HCT116 (cell line): Measurements from ENCODE around the gene RIMOC1. TPM values are rescaled to one million over a fixed set of nuclear protein-coding genes. Genes with fewer than 3 reads are reported as not detected.

Source experiments
- ATAC-seq: fragments of 200-7000 bp; cut with Tn5 transposase; 2 replicates; pipeline ENCODE4 v1.9.1; 2020; ENCODE audit warnings: mild to moderate bottlenecking, moderate library complexity
- BruUV-seq: library from RNA; stranded (reverse); fragments of 400-500 nt; replicated peaks from 2 replicates; lab custom pipeline; 2021; lab: Mats Ljungman, UMichigan
- CTCF ChIA-PET: fragments of 300-600 bp; sonication (Branson Sonifier 250); formaldehyde crosslinking; loops from one replicate; lab custom pipeline; 2021; ENCODE audit warnings: antibody characterized with exemption; lab: Charles Lee
- POLR2A ChIA-PET: fragments of 300-600, 350-600 bp; sonication (Branson Sonifier 250); formaldehyde crosslinking; loops from one replicate; lab custom pipeline; 2021; ENCODE audit warnings: antibody characterized with exemption; lab: Charles Lee
- RAD21 ChIA-PET, 2 experiments: fragments of 300-600 bp; sonication (Branson Sonifier 250); formaldehyde crosslinking; loops; one replicate each; lab custom pipeline; 2023; ENCODE audit warnings: low total read pairs in 2 of 2; ENCODE audit not compliant: uncharacterized antibody in 2 of 2, unreplicated experiment in 2 of 2, low non-redundant PET in 1 of 2; lab: Charles Lee
- DNase-seq: peaks from one replicate; pipeline ENCODE4 v3.0.0-alpha.2; 2010; ENCODE audit warnings: low read depth, low spot score
- H2AFZ ChIP-seq: fragments of 200-600 bp; shearing (Covaris generic), sonication (generic); 2 replicates; pipeline ENCODE4 v1.6.1; 2017; ENCODE audit warnings: low read depth, mixed run types, mixed read lengths, antibody characterized with exemption, low read length; ENCODE audit not compliant: poor library complexity, severe bottlenecking
- H3K27ac ChIP-seq: 2 replicates; pipeline ENCODE4 v1.5.1; 2012; ENCODE audit warnings: low read depth, low read length
- H3K27me3 ChIP-seq: fragments of 200-600 bp; sonication (generic); 2 replicates; pipeline ENCODE4 v1.6.1; 2016; ENCODE audit warnings: mixed run types, low read length, mixed read lengths; ENCODE audit not compliant: insufficient read depth
- H3K36me3 ChIP-seq, 2 experiments: fragments of 200-500 bp in 1 of 2; fragments of 200-600 bp in 1 of 2; sonication (Bioruptor generic) in 1 of 2; sonication (generic) in 1 of 2; 2 replicates each; pipeline versions ENCODE4 v1.5.1 to v1.6.1; 2014 to 2016; ENCODE audit warnings: low read length in 2 of 2, inconsistent platforms in 1 of 2, mixed read lengths in 1 of 2, mixed run types in 1 of 2; ENCODE audit not compliant: insufficient read depth in 2 of 2, control insufficient read depth in 1 of 2
- H3K4me1 ChIP-seq, 2 experiments: fragments of 200-600 bp in 1 of 2; sonication (generic) in 1 of 2; 2 replicates each; pipeline versions ENCODE4 v1.5.1 to v1.6.1; 2012 to 2017; ENCODE audit warnings: low read length in 2 of 2, inconsistent platforms in 1 of 2, mild to moderate bottlenecking in 1 of 2, mixed read lengths in 1 of 2, mixed run types in 1 of 2, moderate library complexity in 1 of 2; ENCODE audit not compliant: insufficient read depth in 2 of 2, control insufficient read depth in 1 of 2
- H3K4me2 ChIP-seq: fragments of 200-600 bp; sonication (generic); 2 replicates; pipeline ENCODE4 v1.6.1; 2017; ENCODE audit warnings: mixed run types, low read length, mixed read lengths
- H3K4me3 ChIP-seq, 2 experiments: fragments of 200-600 bp in 1 of 2; sonication (generic) in 1 of 2; replicated peaks in 1 of 2; 2 replicates each; pipeline ENCODE4 v1.5.1; 2011 to 2016; ENCODE audit warnings: low read length in 2 of 2, control low read depth in 1 of 2, low read depth in 1 of 2, mild to moderate bottlenecking in 1 of 2, mixed read lengths in 1 of 2, mixed run types in 1 of 2
- H3K79me2 ChIP-seq: fragments of 200-600 bp; sonication (generic); 2 replicates; pipeline ENCODE4 v1.6.1; 2017; ENCODE audit warnings: mild to moderate bottlenecking, mixed run types, low read length, moderate library complexity, mixed read lengths; ENCODE audit not compliant: insufficient read depth
- H3K9ac ChIP-seq: fragments of 200-600 bp; sonication (generic); 2 replicates; pipeline ENCODE4 v1.6.1; 2016; ENCODE audit warnings: low read length, mixed read lengths
- H3K9me2 ChIP-seq: fragments of 200-600 bp; sonication (generic), shearing (Covaris generic); 2 replicates; pipeline ENCODE4 v1.6.1; 2017; ENCODE audit warnings: mixed run types, mild to moderate bottlenecking, moderate library complexity; ENCODE audit not compliant: insufficient read depth
- H3K9me3 ChIP-seq, 2 experiments: fragments of 200-500 bp in 1 of 2; fragments of 200-600 bp in 1 of 2; sonication (Bioruptor generic) in 1 of 2; sonication (generic) in 1 of 2; 2 replicates each; pipeline ENCODE4 v1.6.1; 2014 to 2017; ENCODE audit warnings: low read length in 2 of 2, mixed read lengths in 2 of 2, inconsistent platforms in 1 of 2, low read depth in 1 of 2, mild to moderate bottlenecking in 1 of 2, mixed run types in 1 of 2, moderate library complexity in 1 of 2; ENCODE audit not compliant: control insufficient read depth in 1 of 2, insufficient read depth in 1 of 2
- H4K20me1 ChIP-seq: fragments of 200-600 bp; sonication (generic), shearing (Covaris generic); 2 replicates; pipeline ENCODE4 v1.6.1; 2017; ENCODE audit warnings: mixed run types, mild to moderate bottlenecking, moderate library complexity; ENCODE audit not compliant: insufficient read depth
- ELF1 ChIP-seq: IDR thresholded peaks from 2 replicates; pipeline ENCODE4 v1.6.1; 2012; ENCODE audit warnings: low read depth, borderline replicate concordance
- EZH2 ChIP-seq: fragments of 200-600 bp; sonication (generic); IDR thresholded peaks from 2 replicates; pipeline ENCODE4 v1.6.1; 2017; ENCODE audit warnings: antibody characterized with exemption, mixed run types
- EZH2phosphoT487 ChIP-seq: fragments of 200-600 bp; IDR thresholded peaks from 2 replicates; pipeline ENCODE4 v1.6.1; 2018; ENCODE audit warnings: antibody characterized with exemption, borderline replicate concordance
- JUND ChIP-seq: IDR thresholded peaks from 2 replicates; pipeline ENCODE4 v1.6.1; 2012
- POLR2A ChIP-seq: IDR thresholded peaks from 2 replicates; pipeline ENCODE4 v1.7.0; 2011; ENCODE audit warnings: borderline replicate concordance; ENCODE audit not compliant: insufficient read depth, insufficient read length; ENCODE audit errors: extremely low read depth
- SIN3A ChIP-seq: IDR thresholded peaks from 2 replicates; pipeline ENCODE4 v1.6.1; 2012; ENCODE audit warnings: low read depth
- SP1 ChIP-seq: IDR thresholded peaks from 2 replicates; pipeline ENCODE4 v1.6.1; 2012; ENCODE audit warnings: low read depth
- SRF ChIP-seq: IDR thresholded peaks from 2 replicates; pipeline ENCODE4 v1.6.1; 2012; ENCODE audit warnings: low read depth
- TCF7L2 ChIP-seq: IDR thresholded peaks from 2 replicates; pipeline ENCODE4 v1.7.0; 2011; ENCODE audit warnings: borderline replicate concordance, inconsistent platforms; ENCODE audit not compliant: insufficient read depth, insufficient read length; ENCODE audit errors: extremely low read depth
- YY1 ChIP-seq: IDR thresholded peaks from 2 replicates; pipeline ENCODE4 v1.6.1; 2011; ENCODE audit warnings: low read length, low read depth, moderate library complexity, mild to moderate bottlenecking; ENCODE audit not compliant: insufficient replicate concordance; ENCODE audit errors: extremely low read depth
- ZFX ChIP-seq: fragments of 450-650 bp; IDR thresholded peaks from 2 replicates; pipeline ENCODE4 v1.6.1; 2017
- intact Hi-C: fragments of 100-400 bp; cut with micrococcal nuclease; formaldehyde crosslinking; loops from 2 replicates; pipeline ENCODE4 v1.10.0; 2022
- total RNA-seq: library from RNA; stranded (reverse); gene quantifications from one replicate; pipeline ENCODE4 v1.2.1, GENCODE V29; 2021; ENCODE audit not compliant: unreplicated experiment
- TF ChIP-seq, protein P1 (sequence below), 3 experiments: fragments of 200-600 bp in 1 of 3; sonication (generic) in 1 of 3; IDR thresholded peaks in 2 of 3; conservative IDR thresholded peaks in 1 of 3; 2 replicates each; pipeline ENCODE4 v1.5.1; 2012 to 2017; ENCODE audit warnings: low read depth in 2 of 3, low read length in 2 of 3, antibody characterized with exemption in 1 of 3, borderline replicate concordance in 1 of 3, control low read depth in 1 of 3, mild to moderate bottlenecking in 1 of 3, mixed read lengths in 1 of 3, mixed run types in 1 of 3, moderate library complexity in 1 of 3; ENCODE audit not compliant: insufficient read depth in 1 of 3
- TF ChIP-seq, protein P2 (sequence below): IDR thresholded peaks from 2 replicates; pipeline ENCODE4 v1.6.1; 2011; ENCODE audit warnings: mild to moderate bottlenecking, low read length, moderate library complexity; ENCODE audit not compliant: insufficient replicate concordance; ENCODE audit errors: extremely low read depth
- TF ChIP-seq, protein P3 (sequence below): IDR thresholded peaks from 2 replicates; pipeline ENCODE4 v1.6.1; 2012
- TF ChIP-seq, protein P4 (sequence below): IDR thresholded peaks from 2 replicates; pipeline ENCODE4 v1.6.1; 2012; ENCODE audit warnings: low read depth
- TF ChIP-seq, protein P5 (sequence below): IDR thresholded peaks from 2 replicates; pipeline ENCODE4 v1.6.1; 2012

Gene RIMOC1
- total RNA-seq, 1 experiment from 2014 or later = 28.2 TPM

DNA sequence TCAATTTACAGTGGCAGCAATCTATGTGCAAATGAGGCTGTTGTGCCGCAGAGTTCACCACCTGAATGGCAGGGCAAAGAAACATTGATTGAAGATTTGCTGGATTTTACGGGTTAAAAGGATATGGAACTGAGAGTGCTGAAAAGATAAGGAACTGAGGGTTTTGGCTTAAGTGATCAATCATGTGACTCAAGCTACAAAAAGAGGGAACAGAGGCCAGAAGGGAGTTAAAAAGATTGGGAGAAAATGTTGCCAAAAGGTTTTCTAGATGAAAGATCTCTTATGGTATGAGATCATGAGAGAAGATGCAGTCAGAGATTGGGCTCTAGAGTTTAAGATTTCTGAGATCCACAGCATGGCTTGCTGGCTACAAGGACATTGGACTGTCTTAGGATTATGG is 7.9 kb upstream of the RIMOC1 start:
- no peak for ATAC-seq
- Histone ChIP-seq H3K4me3 (no peak overlapping the region), H3K9ac (no peak overlapping the region), H3K36me3 (no peaks in the 10 kb centered on the region), H3K27ac (no peak overlapping the region), H4K20me1 (no peaks in the 10 kb centered on the region), H3K27me3 (peaks cover 12% of the 10 kb centered on the region; the same call in 1 of the 2 replicates), H3K9me3 (no peaks in the 10 kb centered on the region), H3K79me2 (no peaks in the 10 kb centered on the region), H2AFZ (no peak overlapping the region), H3K9me2 (no peaks in the 10 kb centered on the region), H3K4me1 (no peaks in the 10 kb centered on the region), H3K4me2 (no peak overlapping the region)
- ChIA-PET RAD21 (no interaction called here), POLR2A (no interaction called here), CTCF (no interaction called here)
- intact Hi-C loops = no loop called here
- no peak for DNase-seq
- no TSS peak for BruUV-seq
- TF ChIP-seq, protein P1, sequence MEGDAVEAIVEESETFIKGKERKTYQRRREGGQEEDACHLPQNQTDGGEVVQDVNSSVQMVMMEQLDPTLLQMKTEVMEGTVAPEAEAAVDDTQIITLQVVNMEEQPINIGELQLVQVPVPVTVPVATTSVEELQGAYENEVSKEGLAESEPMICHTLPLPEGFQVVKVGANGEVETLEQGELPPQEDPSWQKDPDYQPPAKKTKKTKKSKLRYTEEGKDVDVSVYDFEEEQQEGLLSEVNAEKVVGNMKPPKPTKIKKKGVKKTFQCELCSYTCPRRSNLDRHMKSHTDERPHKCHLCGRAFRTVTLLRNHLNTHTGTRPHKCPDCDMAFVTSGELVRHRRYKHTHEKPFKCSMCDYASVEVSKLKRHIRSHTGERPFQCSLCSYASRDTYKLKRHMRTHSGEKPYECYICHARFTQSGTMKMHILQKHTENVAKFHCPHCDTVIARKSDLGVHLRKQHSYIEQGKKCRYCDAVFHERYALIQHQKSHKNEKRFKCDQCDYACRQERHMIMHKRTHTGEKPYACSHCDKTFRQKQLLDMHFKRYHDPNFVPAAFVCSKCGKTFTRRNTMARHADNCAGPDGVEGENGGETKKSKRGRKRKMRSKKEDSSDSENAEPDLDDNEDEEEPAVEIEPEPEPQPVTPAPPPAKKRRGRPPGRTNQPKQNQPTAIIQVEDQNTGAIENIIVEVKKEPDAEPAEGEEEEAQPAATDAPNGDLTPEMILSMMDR (IDR thresholded peaks at IDR 0.05 in 2 of 3, conservative IDR thresholded peaks at IDR 0.05 in 1 of 3; ENCODE audit: borderline replicate concordance in 1 of 3, insufficient read depth in 1 of 3, low read depth in 2 of 3, low read length in 2 of 3) = no peak
- no peak for TF ChIP-seq EZH2
- TF ChIP-seq SP1 = no peak
- TF ChIP-seq, protein P2, sequence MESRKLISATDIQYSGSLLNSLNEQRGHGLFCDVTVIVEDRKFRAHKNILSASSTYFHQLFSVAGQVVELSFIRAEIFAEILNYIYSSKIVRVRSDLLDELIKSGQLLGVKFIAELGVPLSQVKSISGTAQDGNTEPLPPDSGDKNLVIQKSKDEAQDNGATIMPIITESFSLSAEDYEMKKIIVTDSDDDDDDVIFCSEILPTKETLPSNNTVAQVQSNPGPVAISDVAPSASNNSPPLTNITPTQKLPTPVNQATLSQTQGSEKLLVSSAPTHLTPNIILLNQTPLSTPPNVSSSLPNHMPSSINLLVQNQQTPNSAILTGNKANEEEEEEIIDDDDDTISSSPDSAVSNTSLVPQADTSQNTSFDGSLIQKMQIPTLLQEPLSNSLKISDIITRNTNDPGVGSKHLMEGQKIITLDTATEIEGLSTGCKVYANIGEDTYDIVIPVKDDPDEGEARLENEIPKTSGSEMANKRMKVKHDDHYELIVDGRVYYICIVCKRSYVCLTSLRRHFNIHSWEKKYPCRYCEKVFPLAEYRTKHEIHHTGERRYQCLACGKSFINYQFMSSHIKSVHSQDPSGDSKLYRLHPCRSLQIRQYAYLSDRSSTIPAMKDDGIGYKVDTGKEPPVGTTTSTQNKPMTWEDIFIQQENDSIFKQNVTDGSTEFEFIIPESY = no peak
- no peak for TF ChIP-seq TCF7L2
- no peak for TF ChIP-seq ZFX
- no peak for TF ChIP-seq SRF
- TF ChIP-seq, protein P3, sequence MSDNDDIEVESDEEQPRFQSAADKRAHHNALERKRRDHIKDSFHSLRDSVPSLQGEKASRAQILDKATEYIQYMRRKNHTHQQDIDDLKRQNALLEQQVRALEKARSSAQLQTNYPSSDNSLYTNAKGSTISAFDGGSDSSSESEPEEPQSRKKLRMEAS = no peak
- TF ChIP-seq, protein P4, sequence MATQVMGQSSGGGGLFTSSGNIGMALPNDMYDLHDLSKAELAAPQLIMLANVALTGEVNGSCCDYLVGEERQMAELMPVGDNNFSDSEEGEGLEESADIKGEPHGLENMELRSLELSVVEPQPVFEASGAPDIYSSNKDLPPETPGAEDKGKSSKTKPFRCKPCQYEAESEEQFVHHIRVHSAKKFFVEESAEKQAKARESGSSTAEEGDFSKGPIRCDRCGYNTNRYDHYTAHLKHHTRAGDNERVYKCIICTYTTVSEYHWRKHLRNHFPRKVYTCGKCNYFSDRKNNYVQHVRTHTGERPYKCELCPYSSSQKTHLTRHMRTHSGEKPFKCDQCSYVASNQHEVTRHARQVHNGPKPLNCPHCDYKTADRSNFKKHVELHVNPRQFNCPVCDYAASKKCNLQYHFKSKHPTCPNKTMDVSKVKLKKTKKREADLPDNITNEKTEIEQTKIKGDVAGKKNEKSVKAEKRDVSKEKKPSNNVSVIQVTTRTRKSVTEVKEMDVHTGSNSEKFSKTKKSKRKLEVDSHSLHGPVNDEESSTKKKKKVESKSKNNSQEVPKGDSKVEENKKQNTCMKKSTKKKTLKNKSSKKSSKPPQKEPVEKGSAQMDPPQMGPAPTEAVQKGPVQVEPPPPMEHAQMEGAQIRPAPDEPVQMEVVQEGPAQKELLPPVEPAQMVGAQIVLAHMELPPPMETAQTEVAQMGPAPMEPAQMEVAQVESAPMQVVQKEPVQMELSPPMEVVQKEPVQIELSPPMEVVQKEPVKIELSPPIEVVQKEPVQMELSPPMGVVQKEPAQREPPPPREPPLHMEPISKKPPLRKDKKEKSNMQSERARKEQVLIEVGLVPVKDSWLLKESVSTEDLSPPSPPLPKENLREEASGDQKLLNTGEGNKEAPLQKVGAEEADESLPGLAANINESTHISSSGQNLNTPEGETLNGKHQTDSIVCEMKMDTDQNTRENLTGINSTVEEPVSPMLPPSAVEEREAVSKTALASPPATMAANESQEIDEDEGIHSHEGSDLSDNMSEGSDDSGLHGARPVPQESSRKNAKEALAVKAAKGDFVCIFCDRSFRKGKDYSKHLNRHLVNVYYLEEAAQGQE = no peak
- TF ChIP-seq EZH2phosphoT487 = no peak
- TF ChIP-seq YY1 = no peak
- TF ChIP-seq ELF1 = no peak
- no peak for TF ChIP-seq POLR2A
- TF ChIP-seq JUND = no peak
- TF ChIP-seq, protein P5, sequence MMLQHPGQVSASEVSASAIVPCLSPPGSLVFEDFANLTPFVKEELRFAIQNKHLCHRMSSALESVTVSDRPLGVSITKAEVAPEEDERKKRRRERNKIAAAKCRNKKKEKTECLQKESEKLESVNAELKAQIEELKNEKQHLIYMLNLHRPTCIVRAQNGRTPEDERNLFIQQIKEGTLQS = no peak
- TF ChIP-seq SIN3A = no peak
